ENCODE measurements around the gene TMEM30B.
"Not testable (repeated sequence)": the region's sequence is repeated elsewhere in the genome, so short reads cannot be mapped to it uniquely, and the experiment has no call there.

Gene TMEM30B

GRCh38 chr14:61281186-61281947 is at the start of gene TMEM30B:
TSS of gene TMEM30B (minus strand) at chr14:61281338. CDS start at chr14:61281147, 191 bp downstream.
- DNase-seq = peak; percentile 91

- no peak for DNase-seq
Measured at GRCh38 chr14:61330511-61330910, 49.4 kb upstream of the TMEM30B start.

- no peak for DNase-seq
Measured at GRCh38 chr14:61329478-61330051, 48.4 kb upstream of the TMEM30B start.

- DNase-seq = no peak
Measured at GRCh38 chr14:61328626-61329262, 47.6 kb upstream of the TMEM30B start.

GRCh38 chr14:61326847-61327246 is 45.7 kb upstream of the TMEM30B start:
- DNase-seq = no peak

- no peak for DNase-seq
Measured at GRCh38 chr14:61326146-61326545, 45.0 kb upstream of the TMEM30B start.

- DNase-seq = no peak
Measured at GRCh38 chr14:61325166-61325565, 44.0 kb upstream of the TMEM30B start.

- DNase-seq = no peak
Measured at GRCh38 chr14:61323970-61324369, 42.8 kb upstream of the TMEM30B start.

- DNase-seq = no peak
Measured at GRCh38 chr14:61322799-61323290, 41.7 kb upstream of the TMEM30B start.

- peak; percentile 31 for DNase-seq
Measured at GRCh38 chr14:61322011-61322798, 41.1 kb upstream of the TMEM30B start.

GRCh38 chr14:61321385-61322010 is 40.4 kb upstream of the TMEM30B start, which contains the start of gene PRKCH:
TSS of gene PRKCH (plus strand) at chr14:61321579. CDS start at chr14:61322102, 523 bp downstream.
- DNase-seq = peak; percentile 19

- DNase-seq = peak; percentile 27
Measured at GRCh38 chr14:61320806-61321384, 39.8 kb upstream of the TMEM30B start.

GRCh38 chr14:61320170-61320569 is 39.0 kb upstream of the TMEM30B start:
- not testable (repeated sequence) for DNase-seq

- DNase-seq = no peak
Measured at GRCh38 chr14:61319706-61320105, 38.6 kb upstream of the TMEM30B start.

- DNase-seq = no peak
Measured at GRCh38 chr14:61319086-61319485, 37.9 kb upstream of the TMEM30B start.

GRCh38 chr14:61315313-61315712 is 34.2 kb upstream of the TMEM30B start:
- DNase-seq = no peak

- not testable (repeated sequence) for DNase-seq
Measured at GRCh38 chr14:61308701-61309100, 27.6 kb upstream of the TMEM30B start.

- DNase-seq = no peak
Measured at GRCh38 chr14:61308198-61308597, 27.1 kb upstream of the TMEM30B start.

GRCh38 chr14:61304688-61305087 is 23.6 kb upstream of the TMEM30B start:
- no peak for DNase-seq

- DNase-seq = no peak
Measured at GRCh38 chr14:61300754-61301153, 19.6 kb upstream of the TMEM30B start.

GRCh38 chr14:61300209-61300608 is 19.1 kb upstream of the TMEM30B start:
- DNase-seq = no peak

GRCh38 chr14:61298824-61299223 is 17.7 kb upstream of the TMEM30B start:
- DNase-seq = no peak
